Stimulated activated CD4-positive, alpha-beta T cell treated with anti-CD3 and anti-CD28 coated beads, Interleukin-1b, Interleukin-23, amount 100 ng/mL, for 48 hours (primary cell): ENCODE results near the gene TMEM163.
"Not testable (repeated sequence)": the region's sequence is repeated elsewhere in the genome, so short reads cannot be mapped to it uniquely, and the experiment has no call there.

Source experiments
- DNase-seq: peaks from one replicate; pipeline ENCODE4 v3.0.0-alpha.2; 2020

Gene TMEM163

DNA sequence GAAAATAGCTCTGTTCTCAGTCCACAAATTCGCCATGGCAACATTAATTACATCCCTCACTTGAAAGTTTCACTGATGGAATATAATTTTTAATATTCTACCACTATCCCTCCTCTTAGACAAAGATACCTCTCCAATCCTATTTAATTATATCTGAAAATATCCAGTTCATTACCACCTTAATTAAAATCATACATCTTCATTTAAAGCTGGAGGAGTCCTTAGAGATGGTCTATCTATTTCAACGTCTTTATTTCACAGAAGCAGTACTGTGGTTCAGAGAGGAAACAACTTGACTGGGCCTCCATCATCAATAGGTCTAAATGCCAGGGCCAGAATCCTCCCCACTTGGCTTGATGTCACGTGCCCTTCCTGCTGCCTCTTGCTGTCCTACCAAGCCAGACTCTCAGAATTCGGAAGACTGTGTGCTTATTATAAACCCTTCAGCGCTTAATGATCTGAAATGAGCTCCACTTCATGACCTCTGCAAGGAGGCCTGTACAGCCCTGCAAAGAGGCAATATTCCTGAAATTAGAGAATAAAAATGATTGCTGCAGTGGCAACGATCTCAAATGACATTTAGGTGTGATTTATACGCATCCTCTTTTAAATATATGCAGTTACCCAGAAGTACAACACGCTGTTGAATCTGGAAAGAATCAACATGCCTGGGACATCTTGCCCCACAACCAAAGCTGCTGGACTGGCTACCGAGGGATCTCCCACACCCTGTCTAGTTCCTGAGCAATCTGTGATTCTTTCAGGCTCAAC is 146.3 kb downstream of the TMEM163 start:
- no peak for DNase-seq

DNA sequence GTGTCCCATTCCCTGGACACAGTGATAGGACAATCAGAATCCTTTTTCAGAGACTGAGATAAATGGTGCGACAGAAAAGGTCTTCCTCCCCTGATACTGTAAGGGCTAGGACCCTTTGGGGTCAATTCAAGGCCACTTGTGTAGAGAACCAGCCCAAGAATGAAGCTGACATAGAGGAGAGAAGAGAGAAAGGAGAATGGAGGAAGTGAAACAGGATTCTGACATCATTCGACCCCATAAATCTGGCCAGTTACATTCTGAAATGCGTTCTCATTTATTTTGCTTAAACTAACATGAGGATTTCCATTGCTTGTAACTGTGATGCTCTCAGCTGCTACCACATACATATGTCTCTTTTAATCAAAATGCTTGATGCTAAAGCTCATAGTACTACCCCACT is 148.1 kb downstream of the TMEM163 start:
- no peak for DNase-seq

DNA sequence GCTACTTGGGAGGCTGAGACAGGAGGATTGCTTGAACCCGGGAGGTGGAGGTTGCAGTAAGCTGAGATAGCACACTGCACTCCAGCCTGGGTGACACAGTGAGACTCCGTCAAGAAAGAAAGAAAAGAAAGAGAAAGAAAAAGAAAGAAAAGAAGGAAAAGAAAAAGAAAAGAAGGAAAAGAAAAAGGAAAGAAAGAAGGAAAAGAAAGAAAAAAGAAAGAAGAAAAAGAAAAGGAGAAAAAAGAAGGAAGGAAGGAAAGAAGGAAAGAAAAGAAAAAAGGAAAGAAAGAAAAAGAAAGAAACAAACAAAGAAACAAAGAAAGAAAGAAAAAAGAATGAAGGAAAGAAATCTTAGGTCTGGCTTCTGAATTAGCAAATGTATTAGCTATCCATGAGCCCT is 150.4 kb downstream of the TMEM163 start:
- no peak for DNase-seq

DNA sequence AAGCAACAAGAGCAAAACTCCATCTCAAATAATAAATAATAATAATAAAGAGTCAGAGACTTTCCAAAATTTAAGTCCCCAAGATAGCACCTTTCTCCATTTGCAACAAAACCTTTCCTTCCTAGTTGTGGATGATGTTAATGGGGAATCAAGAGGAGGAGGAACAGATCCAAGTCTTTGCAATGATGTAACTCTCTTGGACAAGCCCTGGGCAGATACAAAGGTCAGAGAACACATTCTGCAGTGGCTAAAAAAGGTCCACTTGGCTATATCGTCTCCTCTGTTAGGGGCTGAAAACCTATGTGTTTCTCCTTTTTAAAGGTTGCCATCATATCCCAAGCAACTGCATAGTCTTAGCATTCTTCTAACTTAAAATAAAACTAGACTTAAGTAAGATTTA is 151.1 kb downstream of the TMEM163 start:
- no peak for DNase-seq

DNA sequence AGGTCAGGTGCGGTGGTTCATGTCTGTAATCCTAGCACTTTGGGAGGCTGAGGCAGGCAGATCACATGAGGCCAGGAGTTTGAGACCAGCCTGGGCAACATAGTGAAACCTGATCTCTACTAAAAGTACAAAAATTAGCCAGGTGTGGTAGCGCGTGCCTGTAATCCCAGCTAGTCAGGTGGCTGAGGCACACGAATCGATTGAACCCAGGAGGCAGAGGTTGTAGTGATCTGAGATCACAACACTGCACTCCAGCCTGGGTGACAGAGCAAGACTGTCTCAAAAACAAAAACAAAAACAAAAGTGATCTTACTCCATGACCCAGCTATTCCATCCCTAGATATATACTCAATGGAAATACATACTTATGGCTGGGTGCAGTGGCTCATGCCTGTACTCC is 153.8 kb downstream of the TMEM163 start:
- not testable (repeated sequence) for DNase-seq

DNA sequence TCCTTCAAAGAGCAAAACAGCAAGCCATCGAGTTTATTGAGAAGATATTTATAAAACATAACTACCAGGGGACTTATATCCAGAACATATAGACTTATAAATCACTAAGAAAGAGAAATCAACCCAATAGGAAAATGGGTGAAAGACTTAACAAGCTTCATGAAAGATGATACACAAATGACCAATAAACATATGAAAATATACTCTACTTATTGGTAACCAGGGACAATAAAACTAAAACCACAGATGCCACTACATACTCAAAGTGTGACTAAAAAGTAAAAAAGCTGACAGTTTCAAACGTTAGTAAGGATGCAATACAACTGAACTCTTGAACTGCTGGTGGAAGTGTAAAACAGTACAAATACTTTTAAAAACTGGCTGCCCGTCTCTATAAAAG is 154.3 kb downstream of the TMEM163 start:
- DNase-seq = no peak

DNA sequence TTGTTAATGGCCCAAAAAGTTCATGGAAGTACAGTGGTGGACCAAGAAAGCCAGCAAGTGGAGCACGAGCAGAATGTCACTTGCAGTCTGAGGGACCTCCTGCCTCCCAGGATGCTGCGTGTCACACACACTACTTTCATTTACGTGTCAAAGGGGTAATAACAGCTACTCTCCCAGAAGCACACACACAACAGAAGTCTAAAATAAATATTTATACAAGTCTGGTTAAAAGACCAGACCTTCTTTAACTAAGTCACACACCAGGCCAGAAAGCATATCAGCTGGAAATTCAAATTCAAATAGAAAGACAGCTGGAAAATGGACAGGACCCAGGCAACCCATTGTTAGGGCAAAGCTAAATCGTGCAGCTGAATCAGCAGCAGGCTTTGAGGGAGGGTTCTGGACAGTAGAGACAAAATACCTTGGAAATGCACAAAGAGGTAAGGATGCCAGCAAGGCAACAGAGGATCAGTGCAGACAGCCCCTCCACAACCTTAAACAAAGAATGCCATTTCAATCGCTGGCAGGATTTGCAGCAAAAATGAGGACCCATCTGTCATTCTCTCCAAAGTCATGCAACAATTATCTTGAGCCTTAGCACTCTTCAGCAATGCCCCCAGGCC is 160.5 kb downstream of the TMEM163 start:
- DNase-seq = no peak

DNA sequence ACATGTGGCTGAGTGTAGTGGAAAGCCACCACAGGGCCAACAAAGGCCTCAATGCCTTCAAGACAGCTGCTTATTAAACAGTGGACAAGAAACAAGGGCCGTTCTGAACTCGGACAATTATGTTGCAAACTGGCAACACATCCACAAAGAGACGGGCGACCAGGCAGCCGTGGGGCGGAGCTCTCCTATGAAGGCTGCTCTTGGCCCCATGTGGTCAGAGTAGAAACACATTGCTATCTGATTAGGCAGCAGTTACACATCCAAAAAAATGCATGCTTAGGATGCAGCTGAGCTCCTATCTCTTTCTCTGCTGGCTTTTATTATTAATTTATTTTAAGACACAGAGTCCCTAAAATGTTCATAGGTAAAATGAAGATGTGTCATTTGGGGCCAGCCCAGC is 163.4 kb downstream of the TMEM163 start:
- no peak for DNase-seq

DNA sequence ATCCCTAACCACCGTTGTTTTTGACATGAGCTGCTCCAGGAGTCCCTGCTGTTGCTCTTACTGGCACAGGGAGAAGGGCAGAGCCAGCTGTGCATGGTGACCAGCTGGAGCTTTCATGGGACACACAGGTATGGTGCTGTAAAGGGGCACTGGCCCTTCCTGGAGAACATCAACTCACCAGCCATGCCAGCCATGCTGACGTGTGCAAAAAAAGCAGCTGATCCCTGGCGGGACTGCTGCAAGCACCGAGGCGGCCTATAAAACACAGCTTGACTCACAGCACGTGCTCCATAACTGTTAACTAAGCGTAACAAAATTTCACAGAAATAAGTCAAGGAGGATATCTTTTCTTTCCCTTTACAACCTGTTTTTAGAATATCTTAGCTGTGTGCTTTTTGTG is 165.1 kb downstream of the TMEM163 start:
- DNase-seq = no peak

DNA sequence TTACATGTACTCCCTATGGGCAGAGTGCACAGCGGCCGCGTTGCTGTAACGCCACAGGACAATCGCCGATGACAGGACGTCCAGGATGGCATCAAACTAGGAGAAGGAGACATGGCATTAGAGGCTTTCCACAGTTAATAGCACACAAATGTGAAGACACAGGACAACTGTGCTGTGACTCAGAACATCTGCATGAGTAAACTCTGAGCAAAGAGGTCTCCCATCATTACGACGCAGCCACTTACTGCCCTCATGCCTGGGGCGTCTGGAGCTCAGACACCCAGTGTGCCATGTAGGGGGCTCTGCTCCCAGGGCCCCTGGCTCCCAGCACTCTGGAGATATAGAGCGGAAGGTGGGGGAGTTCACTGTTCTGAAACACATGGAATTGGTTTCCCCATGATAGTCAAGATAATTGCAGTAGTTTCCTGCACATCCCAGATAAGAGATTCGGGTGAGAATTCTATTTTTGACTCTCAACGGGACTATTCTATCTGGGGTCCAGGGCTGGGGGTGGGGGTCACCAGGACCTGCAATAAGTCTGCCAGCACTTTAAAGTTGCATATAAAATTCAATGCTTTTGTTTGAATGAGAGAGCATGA is 168.1 kb downstream of the TMEM163 start:
- DNase-seq = no peak

DNA sequence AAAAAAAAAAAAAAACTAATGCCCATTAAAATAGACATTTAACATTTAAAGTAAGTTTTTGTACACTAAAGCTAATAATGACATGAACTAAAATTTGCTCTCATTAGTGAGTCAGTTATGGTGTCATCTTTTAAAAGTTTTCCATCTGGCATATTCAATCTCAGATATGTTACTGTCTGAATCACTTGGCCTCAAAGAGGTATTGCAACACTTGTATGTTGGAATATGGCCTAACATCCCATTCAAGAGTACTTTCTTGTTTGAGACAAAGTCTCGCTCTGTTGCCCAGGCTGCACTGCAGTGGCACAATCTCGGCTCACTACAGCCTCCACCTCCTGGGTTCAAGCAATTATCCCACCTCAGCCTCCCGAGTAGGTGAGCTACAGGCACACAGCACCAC is 169.7 kb downstream of the TMEM163 start:
- no peak for DNase-seq

DNA sequence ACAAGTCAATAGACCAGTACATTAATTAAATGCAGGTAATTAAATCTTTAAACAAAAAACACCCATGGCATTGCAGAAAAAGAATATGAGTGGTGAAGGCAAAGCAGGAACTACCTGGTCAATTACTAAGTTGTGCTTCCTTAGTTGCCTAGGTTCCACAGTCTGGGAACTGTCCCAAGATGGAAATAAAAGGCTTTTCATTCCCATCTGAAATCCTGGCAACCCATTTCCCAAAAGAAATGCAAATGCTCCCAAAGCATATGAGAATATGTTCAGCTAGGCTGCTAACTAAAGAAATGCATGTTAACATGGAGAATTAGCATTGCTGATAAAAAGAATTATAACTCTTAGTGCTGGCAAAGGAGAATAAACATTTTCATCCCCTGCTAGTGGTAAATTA is 177.8 kb downstream of the TMEM163 start:
- DNase-seq = no peak

DNA sequence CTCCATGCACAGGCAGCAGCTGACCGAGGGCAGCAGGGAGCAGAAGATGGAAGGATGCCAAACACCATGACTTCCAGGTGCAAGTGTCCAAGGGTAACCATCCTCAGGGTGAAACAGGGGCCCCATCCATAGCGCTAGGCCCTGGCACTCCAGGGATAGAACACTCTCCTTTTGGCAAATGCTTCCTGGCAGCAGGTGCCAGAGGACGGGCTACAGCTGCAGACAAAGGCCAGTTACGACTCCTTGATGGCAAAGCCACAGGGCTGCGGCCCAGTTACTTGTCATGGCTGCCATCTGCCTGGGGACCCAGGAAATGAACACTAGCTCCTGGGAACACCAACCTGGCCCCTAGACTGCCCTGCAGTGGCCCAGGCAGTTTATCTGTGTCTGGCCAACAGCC is 178.8 kb downstream of the TMEM163 start:
- no peak for DNase-seq

DNA sequence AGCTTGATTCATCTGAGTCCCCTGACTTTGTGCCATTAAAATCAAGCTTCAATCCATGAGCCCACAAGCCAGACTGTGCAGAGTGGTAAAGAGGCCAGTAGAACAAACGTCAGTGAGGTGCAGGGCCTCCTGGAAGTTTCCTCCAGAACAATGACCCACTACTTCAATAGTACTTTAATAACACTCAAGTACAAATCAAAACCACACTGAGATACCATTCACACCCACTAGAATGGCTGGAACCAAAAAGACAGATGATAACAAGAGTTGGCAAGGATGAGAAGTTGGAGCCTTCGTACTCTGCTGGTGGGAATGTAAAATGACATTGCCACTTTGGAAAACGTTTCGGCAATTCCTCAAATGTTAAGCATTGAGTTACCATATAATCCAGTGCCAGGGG is 181.1 kb downstream of the TMEM163 start:
- DNase-seq = no peak

DNA sequence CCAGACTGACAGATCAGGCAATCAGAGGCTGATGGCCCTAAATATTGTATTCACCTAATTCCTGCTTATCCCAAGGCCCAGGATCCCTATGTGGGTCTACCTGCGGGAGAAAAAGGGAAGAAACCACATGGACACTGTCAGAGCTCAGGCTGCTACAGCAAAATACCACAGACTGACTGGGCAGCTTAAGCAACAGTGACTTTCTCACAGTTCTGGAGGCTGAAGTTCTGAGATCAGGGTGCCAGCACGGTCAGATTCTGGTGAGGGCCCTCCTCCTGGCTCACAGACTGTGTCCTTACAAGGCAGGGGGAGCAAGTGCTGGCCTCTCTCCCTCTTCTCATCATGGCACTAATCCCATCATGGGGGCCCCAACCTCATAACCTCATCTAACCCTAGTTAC is 181.7 kb downstream of the TMEM163 start:
- DNase-seq = no peak

DNA sequence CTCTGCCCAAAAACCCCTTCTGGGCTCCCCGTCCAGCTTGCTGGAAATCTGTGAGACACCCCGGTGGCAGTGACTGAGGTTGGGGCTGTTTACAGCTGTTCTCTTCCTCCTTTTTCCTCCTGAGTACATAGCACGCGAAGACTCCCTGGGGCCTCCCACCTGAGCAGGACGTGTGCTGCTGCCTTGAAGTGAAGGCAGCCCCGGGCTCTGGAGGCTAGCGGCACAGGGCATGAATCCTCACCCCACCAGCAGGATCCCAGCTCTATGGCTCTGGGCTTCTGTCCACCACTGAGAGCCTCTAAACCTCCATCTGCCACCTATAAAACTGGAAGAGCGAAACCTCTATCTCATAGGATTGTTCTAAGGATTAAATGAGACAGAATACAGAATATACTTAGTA is 182.5 kb downstream of the TMEM163 start:
- no peak for DNase-seq

DNA sequence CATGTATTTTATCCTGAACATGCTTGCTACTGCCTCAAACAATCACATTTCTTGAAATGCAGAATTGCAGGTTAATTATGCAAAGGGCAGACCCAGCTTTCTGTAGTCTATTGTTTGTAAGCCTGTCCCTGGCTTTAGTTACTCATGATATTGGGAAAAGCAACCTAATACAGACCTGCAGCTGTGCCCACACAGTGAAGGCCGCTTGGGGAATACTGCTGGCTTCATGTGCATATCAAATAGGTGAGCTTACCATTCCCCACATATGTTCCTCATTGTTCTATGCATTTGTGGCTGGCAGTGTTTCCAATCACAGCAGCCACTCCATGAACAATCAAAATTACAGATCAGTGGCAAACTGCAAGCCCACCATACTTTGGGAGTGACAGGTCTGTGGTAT is 186.3 kb downstream of the TMEM163 start:
- DNase-seq = no peak

DNA sequence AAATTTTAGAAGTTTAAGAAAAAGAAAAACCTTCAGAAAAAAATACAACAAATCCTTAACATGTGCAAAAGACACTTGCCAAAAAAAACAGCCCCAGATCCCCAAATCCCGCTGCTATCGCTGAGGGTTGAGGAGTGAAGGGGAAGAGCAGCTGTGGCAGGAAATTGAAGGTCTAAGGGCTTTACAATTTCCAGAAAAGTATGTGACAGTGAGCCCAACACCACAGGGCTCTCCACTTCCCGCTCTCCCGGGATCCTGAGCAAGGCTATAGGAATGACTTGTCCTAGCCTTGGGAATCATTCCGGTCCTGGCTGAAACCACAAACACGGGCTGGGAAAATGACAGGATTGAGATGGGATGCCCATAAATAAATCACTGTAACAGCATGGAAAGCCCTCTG is 191.4 kb downstream of the TMEM163 start:
- DNase-seq = no peak

DNA sequence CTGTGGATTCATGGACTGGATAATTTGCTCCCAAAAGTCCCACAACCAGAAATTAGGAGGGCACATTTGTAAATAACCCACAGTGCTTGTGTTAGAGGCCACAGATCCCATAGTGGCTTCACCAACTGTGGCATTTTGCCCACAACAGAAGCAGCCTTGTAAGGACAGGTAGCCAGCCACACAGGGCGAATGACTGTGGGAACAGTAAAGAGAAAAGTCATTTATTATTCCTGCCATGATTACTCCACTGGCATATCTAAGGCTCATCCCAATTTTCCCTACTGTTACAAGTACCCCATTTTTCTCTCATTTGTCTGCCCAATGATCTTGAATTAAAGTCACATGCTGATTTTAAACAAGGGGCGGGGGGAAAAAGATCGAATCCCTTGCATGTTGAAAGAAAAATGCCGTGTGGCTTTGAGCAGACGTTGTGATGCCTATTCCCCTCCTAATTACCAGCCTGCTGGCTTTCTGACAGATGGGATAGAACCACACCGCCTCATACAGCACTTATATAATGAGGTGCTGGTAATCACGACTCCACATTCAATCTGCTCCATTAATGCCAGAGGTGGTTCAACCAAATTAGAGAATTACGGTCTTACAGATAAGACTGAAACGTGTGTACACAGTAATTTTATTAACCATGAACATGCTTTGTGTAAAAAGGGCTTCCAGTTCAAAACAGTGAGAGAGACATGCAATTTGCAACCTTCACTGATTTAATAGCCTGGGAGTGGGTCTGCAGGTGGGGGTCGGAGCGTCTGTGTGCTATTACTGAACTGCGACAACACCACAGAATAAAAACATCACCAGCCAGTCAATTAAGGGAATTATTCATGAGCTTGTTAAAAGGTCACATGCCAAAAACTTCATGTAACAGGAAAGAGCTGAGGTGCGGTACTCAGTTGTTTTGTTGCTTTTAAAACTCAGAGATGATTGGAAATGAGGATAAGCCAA is 196.0 kb downstream of the TMEM163 start:
- DNase-seq = no peak

DNA sequence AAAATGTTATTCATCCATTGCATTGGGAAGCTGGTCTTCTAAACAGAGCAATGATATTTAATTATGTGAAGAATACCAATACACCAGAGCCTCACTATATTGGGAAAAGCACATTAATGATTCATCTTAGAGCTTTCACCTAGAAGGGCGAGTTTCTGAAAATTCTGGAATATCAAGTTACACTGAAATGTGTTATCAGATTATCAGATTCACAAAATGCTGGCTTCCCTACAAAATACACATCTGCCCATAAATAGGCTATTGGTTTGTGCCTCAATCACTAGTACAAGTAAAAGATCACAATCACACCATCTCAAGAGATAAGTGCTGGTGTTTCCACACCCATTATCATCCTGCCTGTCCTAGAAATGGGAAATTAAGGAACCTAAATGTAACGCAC is 200.7 kb downstream of the TMEM163 start:
- no peak for DNase-seq

DNA sequence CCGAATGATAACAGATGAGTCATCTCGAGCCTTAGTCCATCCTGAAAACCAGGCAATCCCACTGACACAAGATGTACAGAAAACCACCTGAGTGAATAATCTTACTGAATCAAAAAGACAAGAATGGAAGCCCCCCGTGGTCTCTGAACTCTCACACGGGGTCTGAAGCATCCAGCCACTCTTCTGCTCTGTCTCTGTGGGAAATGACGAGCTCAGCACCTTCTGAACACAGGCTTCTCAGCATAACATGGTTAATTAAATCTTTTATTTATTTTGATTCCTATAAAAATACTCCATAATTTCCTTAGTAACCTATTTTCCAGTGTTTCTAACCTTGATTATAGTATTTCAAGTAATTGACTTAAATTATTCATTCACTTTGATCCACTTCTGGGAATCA is 203.7 kb downstream of the TMEM163 start:
- no peak for DNase-seq

DNA sequence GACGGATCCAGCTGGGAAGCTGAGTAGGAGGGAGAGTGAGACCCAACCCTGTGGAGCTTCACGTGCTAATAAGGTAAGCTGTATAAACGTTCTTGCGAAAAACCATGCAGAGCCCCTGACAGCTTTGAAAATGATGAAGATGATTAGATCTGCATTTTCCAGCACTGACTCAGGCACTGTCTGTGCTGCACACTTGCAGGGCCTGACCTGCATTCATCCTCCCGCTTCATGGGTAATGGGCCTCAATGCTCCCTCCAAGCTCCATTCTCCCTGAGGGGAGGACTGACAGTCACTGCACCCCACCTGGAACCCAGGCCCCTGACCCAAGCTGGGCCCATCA is 205.4 kb downstream of the TMEM163 start:
- no peak for DNase-seq

DNA sequence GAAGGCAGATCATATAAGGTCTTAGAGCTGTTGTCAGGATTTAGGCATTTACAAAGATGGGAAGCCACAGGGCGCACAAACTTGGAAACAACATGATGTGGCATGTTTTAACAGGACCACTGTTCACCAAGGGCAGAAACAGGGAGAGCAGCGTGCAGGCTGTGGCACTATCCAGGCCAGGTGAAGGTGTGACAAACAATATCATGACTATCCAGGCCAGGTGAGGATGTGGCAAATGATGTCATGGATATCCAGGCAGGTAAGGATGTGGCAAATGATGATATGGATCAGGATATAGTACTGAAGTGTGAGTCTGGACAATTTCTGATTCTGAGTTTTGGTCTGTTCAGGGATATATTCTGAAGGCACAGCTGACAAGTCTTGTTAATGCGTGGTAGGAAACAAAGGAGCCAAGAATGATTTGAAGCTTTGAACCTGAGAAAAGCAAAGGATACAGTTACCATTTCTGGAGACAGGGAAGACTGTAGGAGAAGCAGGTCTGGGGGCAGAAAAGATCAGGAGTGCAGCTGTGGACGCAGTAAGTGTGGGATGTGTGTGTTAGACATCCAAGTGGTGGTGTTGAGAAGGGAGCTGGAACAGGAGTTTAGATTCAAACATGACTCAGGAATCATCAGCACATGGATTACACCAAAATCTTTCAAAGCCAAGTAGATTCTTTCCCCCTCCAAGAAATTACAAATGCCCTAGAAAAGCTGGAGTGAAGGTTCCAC is 205.9 kb downstream of the TMEM163 start:
- no peak for DNase-seq
